Neural progenitor cell (in vitro differentiated cells): Measurements from ENCODE around the gene CTNNBL1.

Experiments used
- CTCF ChIP-seq: fragments of 200-600 bp; sonication (generic); IDR thresholded peaks from 2 replicates; pipeline ENCODE4 v1.5.1; 2017; ENCODE audit warnings: antibody characterized with exemption, mild to moderate bottlenecking
- EZH2 ChIP-seq: fragments of 200-600 bp; sonication (generic); IDR thresholded peaks from 2 replicates; pipeline ENCODE4 v1.6.1; 2017; ENCODE audit warnings: antibody characterized with exemption, mild to moderate bottlenecking, moderate library complexity

- TF ChIP-seq EZH2: no peak
- TF ChIP-seq CTCF: no peak
These were observed 66.5 kb downstream of the CTNNBL1 start for GRCh38 chr20:37760322-37760721.
